Fibroblast of lung (primary cell): Measurements from ENCODE around the gene DNM1. TPM values are rescaled to one million over a fixed set of nuclear protein-coding genes. Genes with fewer than 3 reads are reported as not detected.

ENCODE experiments used
- DNase-seq, 2 donors: peaks; one replicate each; pipeline versions ENCODE4 v3.0.0 to v3.0.0-alpha.2; 2010; ENCODE audit warnings: low read depth in 2 of 2
- H2AFZ ChIP-seq: 2 replicates; pipeline ENCODE4 v1.5.1; 2012; ENCODE audit warnings: low read length, control low read depth, inconsistent platforms
- H3K27ac ChIP-seq: 2 replicates; pipeline ENCODE4 v1.5.1; 2011; ENCODE audit warnings: low read length, control low read depth; ENCODE audit not compliant: insufficient read depth
- H3K27me3 ChIP-seq: 2 replicates; pipeline ENCODE4 v1.5.1; 2011; ENCODE audit warnings: mild to moderate bottlenecking, low read length; ENCODE audit not compliant: control insufficient read depth, insufficient read depth
- H3K36me3 ChIP-seq: 2 replicates; pipeline ENCODE4 v1.5.1; 2011; ENCODE audit warnings: low read length; ENCODE audit not compliant: control insufficient read depth, insufficient read depth
- H3K4me1 ChIP-seq: 2 replicates; pipeline ENCODE4 v1.5.1; 2011; ENCODE audit warnings: low read length; ENCODE audit not compliant: control insufficient read depth, insufficient read depth; ENCODE audit errors: extremely low read depth
- H3K4me2 ChIP-seq: 2 replicates; pipeline ENCODE4 v1.5.1; 2011; ENCODE audit warnings: low read length, control low read depth; ENCODE audit not compliant: insufficient read depth; ENCODE audit errors: extremely low read depth
- H3K4me3 ChIP-seq, 4 experiments: fragments of 200-600 bp in 1 of 4; sonication (generic) in 1 of 4; replicated peaks in 1 of 4; 2 replicates each; pipeline ENCODE4 v1.5.1; 2011 to 2016; ENCODE audit warnings: low read length in 4 of 4, low read depth in 3 of 4, mild to moderate bottlenecking in 3 of 4, control low read depth in 2 of 4, inconsistent platforms in 1 of 4, mixed read lengths in 1 of 4; ENCODE audit not compliant: insufficient read depth in 1 of 4; ENCODE audit errors: control extremely low read depth in 1 of 4
- H3K79me2 ChIP-seq: 2 replicates; pipeline ENCODE4 v1.5.1; 2012; ENCODE audit warnings: mild to moderate bottlenecking, low read length, inconsistent platforms; ENCODE audit not compliant: control insufficient read depth, insufficient read depth
- H3K9ac ChIP-seq: 2 replicates; pipeline ENCODE4 v1.5.1; 2011; ENCODE audit warnings: mild to moderate bottlenecking, low read length, control low read depth; ENCODE audit not compliant: insufficient read depth
- H3K9me3 ChIP-seq: 2 replicates; pipeline ENCODE4 v1.5.1; 2012; ENCODE audit warnings: low read depth, low read length; ENCODE audit not compliant: control insufficient read depth, insufficient read depth
- H4K20me1 ChIP-seq: 2 replicates; pipeline ENCODE4 v1.5.1; 2011; ENCODE audit warnings: low read length; ENCODE audit not compliant: control insufficient read depth, insufficient read depth; ENCODE audit errors: extremely low read depth
- CTCF ChIP-seq, 2 donors: IDR thresholded peaks in 1 of 2; conservative IDR thresholded peaks in 1 of 2; 1 replicate in 1 of 2; 2 replicates in 1 of 2; pipeline ENCODE4 v1.5.1; 2011 to 2012; ENCODE audit warnings: low read length in 2 of 2, control low read depth in 1 of 2, inconsistent platforms in 1 of 2, low read depth in 1 of 2, mild to moderate bottlenecking in 1 of 2
- EZH2 ChIP-seq: IDR thresholded peaks from 2 replicates; pipeline ENCODE4 v1.5.1; 2012; ENCODE audit warnings: low read length, control low read depth, mild to moderate bottlenecking; ENCODE audit errors: missing control alignments
- polyA plus RNA-seq, 2 donors: library from polyadenylated mRNA; depleted of rRNA in 1 of 2; stranded (reverse) in 1 of 2; unstranded in 1 of 2; fragments of >200 nt; gene quantifications; 2 replicates each; pipeline ENCODE4 v1.2.1, GENCODE V29; 2011 to 2012; ENCODE audit warnings: missing spikeins in 1 of 2
- total RNA-seq: library from RNA; depleted of rRNA; stranded (reverse); fragments of >200 nt; gene quantifications from 2 replicates; pipeline ENCODE4 v1.2.1, GENCODE V29; 2014

DNM1 gene
- total and polyA plus RNA-seq, 2 donors (not counting 1 experiment from before 2014, with no cell fraction given) = 3.7 to 30.4 TPM

GRCh38 chr9:128242124-128242523 is 38.9 kb downstream of the DNM1 start:
- Histone ChIP-seq H4K20me1 (no peaks in the 10 kb centered on the region), H2AFZ (no peak overlapping the region), H3K9me3 (no peaks in the 10 kb centered on the region), H3K36me3 (peaks cover 2% of the 10 kb centered on the region), H3K4me2 (no peak overlapping the region), H3K27me3 (no peaks in the 10 kb centered on the region), H3K27ac (no peak overlapping the region), H3K4me3 (no peak overlapping the region), H3K79me2 (no peaks in the 10 kb centered on the region), H3K9ac (no peak overlapping the region), H3K4me1 (peaks cover 23% of the 10 kb centered on the region)
- TF ChIP-seq CTCF (conservative IDR thresholded peaks at IDR 0.05 in 1 of 2, IDR thresholded peaks at IDR 0.05 in 1 of 2; ENCODE audit: low read depth in 1 of 2, low read length in 2 of 2) (no peak), EZH2 (no peak)
- no peak for DNase-seq

- no peaks in the 10 kb centered on the region for H4K20me1 ChIP-seq
- H3K27me3 ChIP-seq = no peaks in the 10 kb centered on the region
- H3K4me1 ChIP-seq = peaks cover 23% of the 10 kb centered on the region
- no peak overlapping the region for H3K27ac ChIP-seq
- H2AFZ ChIP-seq = no peak overlapping the region
- H3K36me3 ChIP-seq = peaks cover 2% of the 10 kb centered on the region
- H3K4me3 ChIP-seq = peak overlapping the region in 1 of 4 experiments; percentile 72
- no peak for DNase-seq
- H3K79me2 ChIP-seq = no peaks in the 10 kb centered on the region
- peak overlapping the region; percentile 85 for H3K4me2 ChIP-seq
- no peaks in the 10 kb centered on the region for H3K9me3 ChIP-seq
- no peak overlapping the region for H3K9ac ChIP-seq
- no peak for TF ChIP-seq CTCF (conservative IDR thresholded peaks at IDR 0.05 in 1 of 2, IDR thresholded peaks at IDR 0.05 in 1 of 2; ENCODE audit: low read depth in 1 of 2, low read length in 2 of 2)
- no peak for TF ChIP-seq EZH2
Observed at GRCh38 chr9:128242828-128243214, 39.6 kb downstream of the DNM1 start.

GRCh38 chr9:128243215-128244018 is 40.2 kb downstream of the DNM1 start:
- Histone ChIP-seq H3K27me3 (no peaks in the 10 kb centered on the region), H3K4me1 (peaks cover 23% of the 10 kb centered on the region), H3K79me2 (no peaks in the 10 kb centered on the region), H3K9me3 (no peaks in the 10 kb centered on the region), H2AFZ (no peak overlapping the region), H3K9ac (no peak overlapping the region), H3K4me2 (peak overlapping the region; percentile 85), H3K4me3 (peak overlapping the region in 2 of 4 experiments; percentile 6 to 72), H3K36me3 (peaks cover 2% of the 10 kb centered on the region), H3K27ac (peak overlapping the region; percentile 59), H4K20me1 (no peaks in the 10 kb centered on the region)
- no peak for TF ChIP-seq EZH2
- no peak for TF ChIP-seq CTCF (conservative IDR thresholded peaks at IDR 0.05 in 1 of 2, IDR thresholded peaks at IDR 0.05 in 1 of 2; ENCODE audit: low read depth in 1 of 2, low read length in 2 of 2)
- DNase-seq = peak; percentile 11 to 71
